HG03175 (cell line): Measurements from ENCODE around the gene GTF2H1.
A peak's percentile ranks its signal among the peaks of the same experiment; 100 is the strongest.
"Not testable (repeated sequence)": the region's sequence is repeated elsewhere in the genome, so short reads cannot be mapped to it uniquely, and the experiment has no call there.

Experiments used
- ATAC-seq: cut with Tn5 transposase; IDR thresholded peaks from one replicate; pipeline ENCODE4 v1.9.1; 2021; ENCODE audit warnings: mild to moderate bottlenecking, moderate library complexity; ENCODE audit not compliant: unreplicated experiment

The GTF2H1 gene

DNA sequence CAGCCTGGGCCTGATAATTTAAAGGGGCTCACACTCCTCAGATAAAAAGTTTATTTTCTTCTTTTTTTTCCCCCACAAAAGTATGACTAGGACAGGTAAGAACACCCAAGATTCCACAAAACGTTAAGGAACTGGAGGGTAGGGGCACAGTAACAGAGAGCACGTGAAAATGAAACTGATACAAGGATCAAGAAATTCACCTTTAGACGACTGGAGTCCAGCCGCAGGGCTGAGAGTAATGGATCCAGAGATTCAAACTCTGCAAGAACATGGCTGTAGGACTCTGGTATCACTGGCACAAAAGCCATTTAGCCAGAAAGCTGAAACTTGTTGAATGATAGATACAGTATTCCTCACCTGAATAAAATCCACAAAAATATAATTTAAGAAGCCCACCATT, 4.8 kb upstream of the GTF2H1 start:
- no peak for ATAC-seq

- no peak for ATAC-seq
Measured at GRCh38 chr11:18319914-18320313, 2.5 kb upstream of the GTF2H1 start.

DNA sequence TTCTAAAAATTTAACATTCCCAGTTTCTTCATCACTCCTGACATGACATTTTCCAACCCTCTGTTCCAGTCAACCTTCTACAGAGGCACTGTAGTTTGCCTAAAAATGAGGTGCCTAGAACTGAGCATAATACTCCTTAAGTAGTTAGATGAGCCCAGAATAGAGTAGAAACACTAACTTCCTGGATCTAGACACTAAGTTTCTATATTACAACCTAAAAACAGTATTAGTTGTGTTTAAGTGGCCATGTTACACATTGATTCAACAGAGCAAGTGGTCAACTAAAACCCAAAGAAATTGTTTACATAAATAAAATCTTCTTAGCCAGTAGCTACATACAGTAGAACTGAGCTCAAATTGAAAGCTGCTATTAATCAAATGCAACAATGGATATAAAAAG, 1.8 kb upstream of the GTF2H1 start:
- ATAC-seq, result no peak

DNA sequence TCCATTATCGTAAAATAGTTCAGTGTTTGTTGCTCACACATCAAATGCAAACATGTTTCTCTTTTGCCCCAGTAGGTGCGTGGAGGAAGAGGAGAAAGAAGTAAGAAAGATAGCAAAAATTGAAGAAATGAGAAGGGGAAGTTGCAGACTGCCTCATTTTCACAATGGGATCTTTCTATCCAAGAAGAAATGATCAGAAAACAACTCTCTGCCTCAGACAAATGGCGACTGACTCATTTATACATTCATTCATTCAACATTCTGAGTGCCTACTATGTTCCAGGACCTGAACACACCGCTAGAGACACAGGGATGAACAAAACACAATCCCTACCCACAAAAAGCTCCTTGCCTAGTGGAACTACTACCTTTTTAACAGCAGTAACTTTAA, 794 bp upstream of the GTF2H1 start:
- peak; percentile 3 for ATAC-seq

GRCh38 chr11:18322818-18323570, 627 bp downstream of the GTF2H1 start:
- ATAC-seq, result no peak

- not testable (repeated sequence) for ATAC-seq
Measured at GRCh38 chr11:18323881-18324280, 1.5 kb downstream of the GTF2H1 start.

- no peak for ATAC-seq
Measured at GRCh38 chr11:18324381-18324780, 2.0 kb downstream of the GTF2H1 start.

DNA sequence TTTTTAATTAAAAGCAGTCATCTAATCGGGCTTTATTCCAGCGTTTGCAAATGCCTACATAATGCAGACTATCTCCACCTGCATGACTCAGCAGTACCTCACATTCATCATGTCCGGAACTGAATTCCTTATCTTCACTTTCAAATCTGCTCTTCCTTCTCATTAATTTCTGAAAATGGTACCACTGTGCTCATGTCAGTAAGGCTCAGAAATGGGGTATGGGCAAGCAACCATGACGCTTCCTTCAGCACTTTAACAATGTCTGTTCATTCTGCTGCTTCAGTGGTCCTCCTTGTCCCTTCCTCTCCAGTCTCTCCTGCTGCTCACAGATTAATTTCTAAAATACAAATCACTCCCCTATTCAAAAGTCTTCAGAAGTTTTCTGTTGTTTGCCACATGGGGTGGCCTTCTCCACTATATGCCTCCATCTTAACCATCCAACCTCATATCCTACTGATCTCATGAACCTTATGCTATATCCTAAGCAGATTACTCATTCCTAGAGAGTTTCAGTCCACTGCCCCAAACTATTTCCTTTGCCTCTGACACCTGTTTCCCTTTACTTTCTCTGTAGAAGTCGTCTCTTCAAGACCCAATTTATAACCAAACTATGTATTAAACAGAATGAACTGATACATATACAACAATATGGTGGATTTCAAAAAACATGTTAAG, 7.0 kb downstream of the GTF2H1 start:
- ATAC-seq, result peak; percentile 61

DNA sequence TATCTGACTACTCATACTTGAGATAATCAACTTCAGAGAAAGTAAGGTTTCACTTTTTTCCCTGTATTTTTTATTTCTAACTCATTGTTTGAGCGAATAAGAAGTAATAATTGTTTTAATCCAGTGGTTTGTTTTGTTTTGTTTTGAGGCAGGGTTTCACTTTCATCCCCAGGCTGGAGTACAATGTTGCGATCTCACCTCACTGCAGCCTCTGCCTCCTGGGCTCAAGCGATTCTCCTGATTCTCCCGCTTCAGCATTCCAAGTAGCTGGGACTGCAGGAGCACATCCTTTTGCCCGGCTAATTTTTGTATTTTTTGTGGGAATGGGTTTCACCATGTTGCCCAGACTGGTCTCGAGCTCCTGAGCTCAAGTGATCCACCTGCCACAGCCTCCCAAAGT, 8.6 kb downstream of the GTF2H1 start:
- no peak for ATAC-seq

GRCh38 chr11:18332302-18332701, 9.9 kb downstream of the GTF2H1 start:
- ATAC-seq, result no peak

DNA sequence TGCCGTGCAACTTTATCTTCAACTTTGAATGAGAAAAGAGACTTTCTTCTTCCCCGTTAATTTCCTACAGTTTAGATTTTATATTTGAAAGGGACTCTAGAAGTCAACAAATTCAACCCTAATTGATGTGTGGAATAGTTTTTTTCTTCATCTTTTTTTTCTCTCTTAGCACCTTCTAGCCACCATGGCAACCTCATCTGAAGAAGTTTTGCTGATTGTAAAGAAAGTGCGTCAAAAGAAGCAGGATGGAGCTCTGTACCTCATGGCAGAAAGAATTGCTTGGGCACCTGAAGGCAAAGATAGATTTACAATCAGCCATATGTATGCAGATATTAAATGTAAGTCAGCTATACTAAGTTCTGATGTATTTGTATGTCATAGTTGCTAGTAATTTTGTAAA, 10.5 kb downstream of the GTF2H1 start:
- no peak for ATAC-seq

DNA sequence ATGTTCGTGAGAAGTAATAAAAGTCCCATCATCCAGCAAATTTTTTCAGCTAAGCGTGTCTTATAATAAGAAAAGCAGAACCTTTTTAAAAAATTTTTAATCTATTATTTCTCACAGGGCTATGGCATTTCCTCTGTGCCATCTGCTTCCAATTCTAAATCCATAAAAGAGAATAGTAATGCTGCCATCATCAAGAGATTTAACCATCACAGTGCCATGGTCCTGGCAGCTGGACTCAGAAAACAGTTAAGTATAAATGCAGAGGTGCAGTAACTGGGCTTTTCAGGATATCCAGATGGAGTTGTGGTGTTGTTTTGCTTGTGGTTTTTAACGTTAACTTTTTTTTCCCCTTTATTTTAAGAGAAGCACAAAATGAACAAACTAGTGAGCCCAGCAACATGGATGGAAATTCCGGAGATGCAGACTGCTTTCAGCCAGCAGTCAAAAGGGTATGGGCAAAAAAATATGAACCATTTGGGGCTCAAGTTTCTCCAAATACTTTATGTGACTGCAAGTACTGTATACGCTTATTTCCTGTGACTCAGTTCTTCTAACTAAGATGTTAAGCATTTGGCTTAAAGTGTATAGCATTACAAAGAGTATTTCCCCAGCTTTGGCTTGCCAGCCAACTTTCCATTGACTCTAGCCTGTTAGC, 25.2 kb downstream of the GTF2H1 start:
- no peak for ATAC-seq

DNA sequence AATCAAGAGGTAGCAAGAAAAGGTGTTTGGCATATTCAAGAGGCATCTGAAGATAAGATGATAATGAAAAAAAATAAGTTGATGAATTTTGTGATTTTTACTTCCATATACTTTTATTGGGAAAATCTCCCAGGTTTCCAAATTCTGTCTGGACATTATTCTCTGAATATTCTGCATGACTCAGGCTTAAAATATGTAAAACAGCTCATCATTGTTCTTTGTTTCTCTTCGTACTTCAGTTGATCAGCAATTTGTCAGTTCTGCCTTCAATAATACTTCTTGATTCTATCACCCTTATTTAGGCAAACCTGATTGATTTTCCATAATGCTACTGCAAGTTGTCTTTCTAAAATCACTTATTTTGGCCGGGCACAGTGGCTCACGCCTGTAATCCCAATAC, 30.2 kb downstream of the GTF2H1 start:
- ATAC-seq, result no peak

DNA sequence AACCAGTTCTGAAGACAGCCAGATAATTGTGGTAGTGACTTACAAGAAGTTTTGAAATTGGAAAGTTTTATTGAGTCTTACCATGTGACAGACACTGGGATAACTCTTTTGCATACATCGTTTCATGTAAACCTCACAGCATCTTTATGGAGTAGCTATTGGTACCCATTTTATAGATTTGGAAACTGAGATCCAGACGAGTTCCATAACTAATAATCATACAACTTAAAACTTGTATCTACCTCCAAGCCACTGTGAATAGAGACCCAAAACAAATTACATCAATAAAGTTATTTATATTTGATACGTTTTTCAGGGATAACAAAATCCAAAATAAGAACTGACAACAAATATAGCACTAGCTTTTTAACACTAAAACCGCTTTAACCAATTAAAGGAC, 36.3 kb downstream of the GTF2H1 start:
- ATAC-seq, result no peak

GRCh38 chr11:18361154-18361553, 38.8 kb downstream of the GTF2H1 start:
- ATAC-seq, result no peak

DNA sequence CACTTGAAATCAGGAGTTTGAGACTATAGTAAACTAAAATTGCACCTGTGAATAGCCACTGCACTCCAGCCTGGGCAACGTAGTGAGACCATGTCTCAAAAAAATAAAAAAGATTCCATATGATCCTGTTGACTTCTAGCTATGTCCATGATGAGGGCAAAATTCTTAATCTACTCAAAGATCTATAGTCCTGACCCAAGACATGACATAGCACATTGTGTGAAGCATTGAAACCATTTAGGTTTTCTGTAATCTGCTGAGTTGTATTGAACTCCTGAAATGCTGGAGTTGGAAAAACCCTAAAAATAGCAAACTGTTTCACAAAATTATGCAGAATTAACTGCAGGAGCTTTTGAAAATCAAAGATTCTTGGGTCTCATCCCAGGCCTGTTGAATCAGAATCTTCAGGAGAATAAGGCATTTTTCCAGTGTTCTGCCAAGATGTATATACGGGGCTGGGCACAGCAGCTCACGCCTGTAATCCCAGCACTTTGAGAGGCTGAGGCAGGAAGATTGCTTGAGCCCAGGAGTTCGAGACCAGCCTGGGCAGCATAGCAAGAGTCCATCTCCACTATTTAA, 42.2 kb downstream of the GTF2H1 start:
- ATAC-seq, result no peak

- ATAC-seq, result no peak
Measured at GRCh38 chr11:18365741-18366140, 43.4 kb downstream of the GTF2H1 start.

DNA sequence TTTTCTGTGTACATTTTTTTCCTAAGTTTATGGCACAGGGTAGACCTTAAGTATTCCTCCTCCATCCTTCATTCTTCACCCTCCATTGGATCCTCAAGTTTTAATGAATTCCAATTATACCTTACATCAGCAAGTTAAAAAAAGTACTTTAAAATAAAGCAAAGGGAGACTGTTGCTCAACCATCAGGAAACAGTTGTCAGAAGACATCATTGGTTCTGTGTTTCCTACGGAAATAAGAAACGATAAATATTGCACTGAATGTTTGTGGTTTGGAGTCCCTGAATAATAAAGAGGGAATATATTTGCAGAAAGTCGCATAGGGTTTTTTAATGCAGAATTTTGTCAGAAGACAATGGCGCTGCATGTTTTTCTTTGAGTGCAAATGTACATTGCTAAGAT, 43.9 kb downstream of the GTF2H1 start:
- no peak for ATAC-seq

GRCh38 chr11:18367431-18367830, 45.1 kb downstream of the GTF2H1 start:
- ATAC-seq, result no peak

GRCh38 chr11:18368221-18368620, 45.9 kb downstream of the GTF2H1 start:
- no peak for ATAC-seq

DNA sequence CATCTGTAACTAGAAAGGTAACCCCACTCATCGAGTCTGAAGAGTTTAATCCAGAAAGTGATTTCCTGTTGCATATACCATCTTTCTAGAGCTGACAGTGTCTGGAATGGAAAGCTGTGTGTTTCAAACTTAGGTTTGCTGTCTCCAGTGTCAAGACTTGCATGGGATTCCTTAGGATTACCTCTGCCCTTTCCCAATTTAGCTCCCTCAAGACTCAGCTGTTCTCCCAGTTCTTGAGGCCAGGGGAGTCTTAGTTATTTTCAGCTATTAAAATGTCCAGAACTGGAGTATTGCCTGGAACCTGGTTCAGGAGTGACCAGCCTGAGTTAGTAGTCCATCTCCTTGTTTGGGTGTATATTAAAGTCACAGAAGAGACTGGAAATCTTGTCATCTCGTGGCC, 47.0 kb downstream of the GTF2H1 start:
- no peak for ATAC-seq

DNA sequence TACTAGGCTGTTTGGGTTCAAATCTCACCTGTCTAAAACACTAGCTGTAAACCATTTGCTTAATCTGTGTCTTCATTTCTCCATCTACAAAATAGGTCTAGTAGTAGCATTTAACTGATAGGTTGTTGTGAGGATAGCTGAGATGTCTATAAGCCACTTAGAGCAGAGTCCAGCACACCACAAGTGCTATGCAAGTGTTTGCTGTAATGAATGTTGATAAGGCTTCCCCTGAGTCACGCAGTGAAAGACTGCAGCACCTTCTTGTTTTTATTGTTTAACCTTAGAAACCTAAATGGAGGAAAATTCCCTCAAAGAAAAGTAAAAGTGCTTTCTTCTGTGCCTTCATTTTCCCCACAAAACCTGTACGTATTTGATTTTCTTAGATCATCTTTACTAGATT, 48.9 kb downstream of the GTF2H1 start:
- no peak for ATAC-seq
